HG03520 (cell line): Measurements from ENCODE around the gene ANKS3.
A peak's percentile ranks its signal among the peaks of the same experiment; 100 is the strongest.

Experiments
- ATAC-seq: cut with Tn5 transposase; IDR thresholded peaks from one replicate; pipeline ENCODE4 v1.9.1; 2021; ENCODE audit warnings: mild to moderate bottlenecking, moderate library complexity; ENCODE audit not compliant: unreplicated experiment

Gene ANKS3

DNA sequence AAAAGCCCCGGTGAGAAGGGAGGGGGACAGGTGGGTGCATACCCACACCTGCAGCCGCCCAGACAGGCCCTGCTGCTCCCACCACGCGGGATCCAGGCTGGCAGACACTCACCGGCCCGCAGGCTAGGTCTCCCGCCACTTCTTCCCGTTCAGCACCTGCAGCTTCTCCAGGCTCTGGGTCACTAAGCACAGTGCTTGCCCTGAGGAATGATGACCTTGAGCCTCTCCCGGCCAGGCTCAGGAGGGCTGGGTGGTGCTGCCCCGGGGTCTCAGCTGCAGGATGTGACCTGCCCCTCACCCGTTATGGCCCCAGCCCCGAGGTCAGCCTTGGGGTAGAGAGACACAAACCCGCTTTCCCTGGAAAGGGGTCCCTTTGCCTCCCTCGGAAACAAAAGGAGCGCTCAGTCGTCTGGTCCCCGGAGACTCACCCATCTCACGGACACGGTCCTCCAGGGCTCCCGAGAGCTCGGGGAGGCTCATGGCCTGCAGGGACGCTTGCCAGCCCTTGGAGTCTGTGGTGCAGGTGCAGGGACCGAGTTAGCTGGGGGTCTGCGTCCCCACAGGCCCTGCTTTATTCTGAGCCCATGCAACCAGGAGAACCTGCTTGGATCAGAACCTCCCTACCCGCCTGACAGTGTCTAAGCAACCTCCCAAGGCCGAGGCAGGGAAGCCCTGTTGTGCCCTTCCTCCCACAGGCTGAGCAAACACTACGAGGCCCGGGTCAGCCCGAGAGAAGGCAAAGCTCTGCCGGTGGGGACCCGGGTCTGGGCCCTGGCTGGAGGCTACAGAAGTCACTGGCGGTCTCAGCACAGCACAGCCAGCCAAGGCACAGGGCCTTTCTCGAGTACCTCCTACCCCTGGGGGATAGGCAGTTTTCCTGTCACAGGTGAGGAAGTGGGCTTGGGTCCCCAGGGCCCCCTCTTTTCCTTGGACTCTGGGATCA is 36.9 kb downstream of the ANKS3 start:
- no peak for ATAC-seq

DNA sequence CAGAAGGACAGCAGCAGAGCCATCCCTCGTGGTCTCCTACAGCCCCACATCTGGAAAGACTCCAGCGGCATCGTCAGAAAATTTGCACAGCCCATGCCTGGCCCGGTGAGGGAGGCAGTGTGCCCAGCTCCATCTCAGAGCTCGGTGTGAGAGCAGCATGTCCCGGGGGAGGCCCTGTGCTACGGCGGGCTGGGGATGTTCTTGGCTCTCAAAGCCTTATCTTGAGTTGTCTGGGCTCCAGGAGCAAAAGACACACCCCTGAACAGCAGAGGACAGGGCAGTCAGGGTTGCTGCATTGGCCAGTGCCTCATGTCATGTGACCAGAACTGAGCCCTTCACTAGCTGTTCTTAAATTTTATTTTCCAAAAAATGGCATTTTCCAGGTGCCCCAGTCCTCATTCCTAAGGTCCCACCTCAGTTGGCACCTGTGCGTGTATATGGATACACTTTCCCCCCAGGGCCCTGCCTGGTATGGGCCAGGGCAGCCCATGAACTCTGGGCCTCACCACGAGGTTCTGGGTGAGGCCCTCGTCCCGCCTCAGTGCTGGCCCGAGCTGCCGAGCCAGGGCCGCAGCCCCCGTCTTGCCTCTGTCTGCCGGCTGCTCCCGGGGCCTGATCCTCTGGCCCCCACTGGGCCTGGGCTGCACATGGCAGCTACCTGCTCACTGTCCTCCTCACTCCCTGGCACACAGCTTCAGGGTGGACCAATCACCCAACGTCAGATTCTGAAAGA is 37.7 kb downstream of the ANKS3 start:
- no peak for ATAC-seq

DNA sequence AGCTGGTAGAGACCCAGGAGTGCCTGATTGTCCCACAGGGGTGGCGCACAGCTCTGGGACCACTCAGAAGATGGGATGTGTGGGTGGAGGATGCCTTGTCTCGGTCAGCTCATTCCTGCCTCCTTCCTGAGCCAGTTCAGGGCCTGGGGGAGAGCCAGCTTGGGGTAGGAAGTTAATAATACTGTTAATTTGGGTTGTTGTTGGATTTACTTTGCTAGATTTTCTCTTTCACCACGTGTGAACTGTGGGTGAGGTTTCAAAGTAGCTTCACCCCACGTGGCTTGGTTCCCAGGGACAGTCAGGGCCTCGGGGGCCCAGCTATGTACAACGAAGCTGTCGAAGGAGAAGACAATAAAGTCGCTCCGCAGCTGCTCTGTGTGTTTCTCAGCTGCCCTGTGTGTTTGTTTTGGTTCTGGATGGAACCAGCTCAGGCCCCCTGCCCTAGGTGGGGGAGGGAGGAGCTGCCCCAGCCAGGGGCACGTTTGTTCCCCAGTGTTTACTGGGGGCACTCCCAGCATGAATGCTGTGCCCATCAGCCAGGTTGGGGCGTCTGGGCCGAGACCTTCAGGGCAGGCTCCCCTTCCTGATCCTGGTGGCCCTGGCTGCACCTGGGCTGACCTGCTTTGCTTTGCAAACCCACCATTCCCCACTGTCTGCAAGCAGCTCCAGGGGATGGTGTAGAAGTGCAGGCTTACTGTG is 38.4 kb downstream of the ANKS3 start:
- ATAC-seq: no peak

DNA sequence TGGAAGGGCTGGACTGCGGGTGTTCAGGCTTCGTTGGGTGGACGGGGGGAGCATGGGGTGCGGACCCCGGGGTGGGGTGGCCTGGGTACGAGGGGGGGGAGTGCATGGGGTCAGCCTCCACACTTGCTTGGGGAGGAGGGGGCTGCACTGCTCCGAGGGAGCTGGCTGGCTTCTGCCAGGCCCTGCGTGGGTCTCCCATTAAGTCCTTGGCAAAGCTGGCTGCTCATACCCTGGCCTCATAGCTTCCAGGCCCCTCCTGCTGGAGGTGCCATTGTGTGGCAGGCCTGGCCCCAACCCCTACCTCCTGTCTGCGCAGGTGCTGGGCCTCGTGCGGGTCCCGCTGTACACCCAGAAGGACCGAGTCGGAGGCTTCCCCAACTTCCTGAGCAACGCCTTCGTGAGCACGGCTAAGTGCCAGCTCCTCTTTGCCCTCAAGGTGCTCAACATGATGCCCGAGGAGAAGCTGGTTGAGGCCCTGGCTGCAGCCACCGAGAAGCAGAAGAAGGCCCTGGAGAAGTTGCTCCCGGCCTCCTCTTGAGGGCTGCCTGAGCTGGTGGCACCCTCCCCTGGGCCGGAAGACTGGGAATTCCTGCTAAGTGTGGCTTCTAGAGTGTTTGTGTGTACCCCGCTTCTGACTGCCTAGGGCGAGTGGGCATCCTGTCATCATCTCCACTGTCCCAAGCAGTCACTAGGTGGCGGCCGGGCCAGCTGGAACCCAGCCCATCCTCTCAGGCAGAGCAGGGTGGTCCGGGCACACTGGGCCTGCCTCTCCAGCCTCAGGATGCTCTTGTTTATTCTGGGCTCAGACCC is 39.2 kb downstream of the ANKS3 start:
- no peak for ATAC-seq

DNA sequence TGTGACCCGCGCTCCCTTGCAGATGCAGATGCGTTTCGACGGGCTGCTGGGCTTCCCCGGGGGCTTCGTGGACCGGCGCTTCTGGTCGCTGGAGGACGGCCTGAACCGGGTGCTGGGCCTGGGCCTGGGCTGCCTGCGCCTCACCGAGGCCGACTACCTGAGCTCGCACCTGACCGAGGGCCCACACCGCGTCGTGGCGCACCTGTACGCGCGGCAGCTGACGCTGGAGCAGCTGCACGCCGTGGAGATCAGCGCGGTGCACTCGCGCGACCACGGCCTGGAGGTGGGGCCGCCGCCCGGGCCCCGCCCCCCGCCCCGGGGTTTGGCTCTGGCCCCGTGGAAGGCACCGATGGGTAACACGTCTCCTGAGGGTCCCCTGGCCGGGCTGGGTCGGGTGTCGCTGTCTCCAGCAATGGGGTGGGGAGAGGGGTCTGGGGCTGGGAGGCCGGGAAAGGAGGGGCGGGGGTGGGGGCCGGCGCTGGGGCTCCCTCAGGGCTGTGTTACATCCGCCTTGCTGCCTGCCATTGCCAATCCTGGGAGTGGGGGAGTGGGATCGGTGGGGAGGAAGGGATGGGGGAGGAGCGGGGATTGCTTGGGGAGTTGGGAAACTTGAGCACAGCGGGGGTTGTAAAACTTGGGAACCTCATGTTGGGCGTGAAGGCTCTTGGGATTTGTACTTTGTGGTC is 40.0 kb downstream of the ANKS3 start:
- no peak for ATAC-seq

DNA sequence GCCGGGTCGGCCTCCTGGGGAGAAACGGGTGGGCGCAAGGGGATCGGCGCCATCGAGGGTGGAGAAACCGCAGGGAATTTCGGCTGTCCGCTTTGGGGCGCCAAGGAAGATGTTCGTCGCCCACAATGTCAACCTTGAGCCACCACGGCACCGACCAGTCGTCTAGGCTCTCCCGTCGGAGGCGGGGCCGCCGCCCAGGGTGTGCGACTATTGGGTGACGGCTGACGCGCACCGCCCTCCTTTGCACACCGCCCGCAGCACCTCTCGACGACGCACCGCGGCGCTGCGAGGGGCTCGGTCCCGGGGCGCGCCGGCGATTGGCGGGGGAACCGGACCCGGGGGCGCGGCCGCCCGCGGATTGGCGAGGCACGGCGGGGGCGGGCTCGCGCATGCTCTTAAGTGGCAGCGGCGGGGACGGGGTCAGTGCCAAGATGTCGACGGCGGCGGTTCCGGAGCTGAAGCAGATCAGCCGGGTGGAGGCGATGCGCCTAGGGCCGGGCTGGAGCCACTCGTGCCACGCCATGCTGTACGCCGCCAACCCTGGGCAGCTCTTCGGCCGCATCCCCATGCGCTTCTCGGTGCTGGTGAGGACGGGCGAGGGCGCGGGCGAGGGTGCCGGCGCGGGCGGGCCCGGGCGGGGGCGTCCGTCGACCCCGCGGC is 40.6 kb downstream of the ANKS3 start, which contains the start of gene NUDT16L1:
TSS of gene NUDT16L1 (plus strand) at position 267 of the 660 bp plus-strand sequence. CDS start at position 432, 165 bp downstream.
- peak; percentile 91 for ATAC-seq

DNA sequence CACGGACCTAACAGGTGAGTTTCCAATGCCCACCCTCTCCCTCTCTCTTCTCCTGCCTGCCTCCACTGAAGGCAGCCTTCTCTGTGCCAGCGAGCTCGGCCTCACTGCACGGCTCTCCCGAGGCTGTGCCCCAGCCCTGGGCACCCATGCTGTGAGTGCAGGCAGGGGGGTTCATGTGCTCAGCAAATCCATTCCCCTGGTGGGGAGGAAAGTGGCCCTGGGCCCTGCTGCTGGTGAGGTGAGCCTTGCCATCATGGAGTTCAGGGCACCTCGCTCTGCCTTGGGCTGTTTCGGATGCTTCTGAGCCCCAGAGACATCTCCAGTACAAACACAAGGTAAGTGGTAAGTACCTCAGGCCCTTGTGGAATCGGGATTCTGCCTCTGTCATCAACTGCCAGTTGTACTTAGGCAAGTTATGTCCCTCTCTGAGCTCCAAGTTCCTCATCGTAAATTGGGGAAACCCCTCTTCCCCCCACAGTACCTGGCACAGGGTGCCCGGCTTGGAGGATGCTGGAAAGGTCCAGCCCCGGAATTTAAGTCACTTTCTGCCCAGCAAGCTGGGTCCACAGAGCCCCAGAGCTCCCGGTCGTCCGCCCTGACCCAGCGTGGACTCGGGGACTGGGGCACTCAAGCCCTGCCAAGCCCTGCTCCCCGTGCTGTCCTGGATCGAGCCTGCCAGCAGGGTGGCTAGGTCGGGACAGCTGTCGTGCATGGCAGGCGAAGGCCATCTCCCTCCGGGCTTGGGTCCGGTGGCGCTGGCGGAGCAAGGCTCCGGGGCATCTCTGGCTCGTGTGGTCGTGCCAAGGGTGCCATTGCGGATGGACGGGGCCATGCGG is 41.4 kb downstream of the ANKS3 start:
- peak; percentile 4 for ATAC-seq

DNA sequence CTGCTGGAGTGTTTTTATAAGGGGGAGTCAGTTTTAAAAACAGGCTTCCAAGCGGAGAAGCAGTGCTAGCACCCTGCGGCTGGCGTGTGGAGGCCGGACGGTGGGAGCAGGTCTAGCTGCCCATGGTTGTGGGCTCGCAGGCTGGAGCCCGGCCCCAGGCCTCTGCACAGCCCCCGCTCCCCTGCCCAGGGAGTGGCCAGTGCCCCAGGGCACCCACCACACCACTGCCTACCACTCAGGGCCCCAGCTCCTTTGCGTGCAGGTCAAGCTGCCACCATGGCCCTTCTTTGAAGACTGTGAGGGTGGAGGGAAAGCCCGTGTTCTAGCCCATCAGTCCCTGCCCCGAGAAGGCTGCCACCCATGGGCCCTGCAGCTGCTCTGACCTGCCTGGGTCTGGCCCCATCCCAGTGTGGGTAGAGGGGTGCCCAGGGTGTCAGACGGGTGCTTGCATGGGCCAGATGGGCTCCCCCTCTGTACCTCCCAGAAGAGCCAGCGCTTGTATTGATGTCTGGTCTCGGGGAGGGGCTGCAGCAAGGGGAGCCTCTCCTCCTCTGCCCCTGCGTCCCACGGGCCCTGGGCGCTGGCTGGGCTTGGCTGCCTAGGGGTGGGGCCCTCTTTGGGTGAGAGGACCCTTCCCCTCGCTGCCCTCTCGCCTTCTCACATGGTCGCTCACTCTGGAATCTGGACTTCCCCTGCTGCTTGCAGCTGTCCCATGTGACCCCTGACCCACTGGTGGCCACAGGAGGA is 42.2 kb downstream of the ANKS3 start:
- no peak for ATAC-seq

DNA sequence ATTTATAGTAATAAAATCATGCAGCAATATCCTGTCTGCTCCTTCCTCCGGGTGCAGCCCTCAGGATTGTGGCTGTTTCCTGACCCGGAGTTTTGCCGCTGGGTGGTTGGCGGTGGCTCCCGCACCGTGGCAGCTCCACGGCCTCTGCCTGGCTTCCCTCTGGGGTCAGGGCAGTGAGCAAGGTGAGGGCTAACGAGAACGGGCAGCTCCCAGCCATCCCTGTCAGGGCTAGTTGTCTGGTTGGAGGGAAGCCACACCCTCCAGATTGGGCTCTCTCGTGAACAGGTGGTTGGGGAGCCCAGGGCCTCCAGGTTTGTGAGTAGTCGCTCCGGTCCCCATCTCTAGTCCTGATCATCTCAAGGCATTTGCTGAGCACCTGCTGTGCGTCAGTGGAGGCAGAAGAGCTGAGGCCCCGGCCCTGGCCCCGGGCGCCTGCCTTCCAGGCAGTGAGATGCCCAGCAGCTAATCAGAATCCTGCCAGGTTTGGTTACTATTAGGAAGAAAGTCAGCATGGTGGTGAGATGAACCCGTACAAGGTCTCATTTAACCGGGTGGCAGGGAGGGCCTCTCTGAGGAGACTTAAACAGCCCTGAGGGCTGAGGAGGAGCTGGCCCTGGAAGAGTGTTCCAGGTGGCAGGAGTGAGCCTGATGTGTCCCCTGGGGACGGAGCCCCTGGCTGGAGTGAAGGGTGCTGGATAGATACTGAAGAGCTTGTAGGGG is 43.0 kb downstream of the ANKS3 start:
- no peak for ATAC-seq

DNA sequence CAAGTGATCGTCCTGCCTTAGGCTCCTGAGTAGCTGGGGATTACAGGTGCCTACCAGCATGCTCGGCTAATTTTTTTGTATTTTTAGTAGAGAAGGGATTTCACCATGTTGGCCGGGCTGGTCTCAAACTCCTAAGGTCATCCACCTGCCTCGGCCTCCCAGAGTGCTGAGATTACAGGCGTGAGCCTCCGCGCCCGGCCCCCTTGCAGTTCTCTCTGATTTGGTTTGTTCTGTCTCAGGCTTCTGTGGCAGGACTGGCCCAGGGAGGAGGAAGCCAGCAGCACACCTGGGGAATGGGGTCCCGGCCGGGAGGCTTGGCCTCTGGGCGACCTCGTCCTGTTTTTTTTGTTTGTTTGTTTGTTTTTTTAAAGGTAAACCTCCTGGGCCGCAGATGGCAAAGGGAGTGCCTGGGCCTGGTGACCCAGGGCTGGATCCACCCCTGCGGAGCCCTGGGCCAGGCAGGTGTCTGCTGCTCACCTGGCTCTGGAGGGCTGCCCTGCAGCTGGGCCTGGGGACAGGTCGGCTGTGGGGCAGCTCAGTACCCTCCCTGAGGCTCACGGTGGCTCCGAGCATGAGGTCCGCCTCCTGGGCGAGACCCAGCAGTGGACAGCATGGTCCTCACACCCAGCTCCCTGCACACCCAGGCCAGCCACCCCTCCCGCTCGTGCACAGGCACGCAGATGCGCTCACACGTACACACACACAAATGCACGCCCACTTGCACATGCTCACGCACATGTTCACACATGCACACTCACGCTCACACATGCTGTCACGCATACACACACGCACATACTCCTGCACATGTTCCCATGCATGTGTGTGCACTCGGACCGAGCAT is 44.0 kb downstream of the ANKS3 start:
- ATAC-seq: no peak

DNA sequence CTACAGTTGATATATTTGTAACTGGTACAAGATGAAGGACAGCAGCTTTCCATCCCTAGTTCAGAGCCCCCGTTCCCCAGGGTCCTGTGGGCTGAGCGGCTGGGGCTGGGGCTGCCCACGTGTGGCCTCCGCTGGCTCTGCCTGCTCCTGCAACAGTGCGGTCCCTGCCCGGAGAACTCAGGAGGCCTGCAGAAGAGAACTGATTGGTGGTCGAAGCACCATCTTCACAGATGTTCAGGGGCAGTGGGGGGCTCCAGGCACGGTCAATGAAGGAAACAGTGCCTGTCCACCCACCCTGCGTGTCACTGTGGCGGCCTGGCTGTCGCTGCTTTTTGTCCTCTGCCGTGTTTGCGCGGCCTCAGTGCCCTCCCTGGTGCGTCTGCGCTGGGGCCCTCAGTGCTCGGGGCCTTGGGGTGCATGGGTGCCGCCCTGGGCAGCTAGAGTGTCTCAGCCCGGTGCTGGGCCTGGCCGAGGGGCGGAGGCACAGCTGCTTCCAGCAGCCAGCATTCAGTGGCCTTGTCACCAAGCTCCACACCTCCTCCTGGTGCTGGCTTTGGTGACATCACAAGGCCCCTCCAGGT is 44.9 kb downstream of the ANKS3 start:
- no peak for ATAC-seq

DNA sequence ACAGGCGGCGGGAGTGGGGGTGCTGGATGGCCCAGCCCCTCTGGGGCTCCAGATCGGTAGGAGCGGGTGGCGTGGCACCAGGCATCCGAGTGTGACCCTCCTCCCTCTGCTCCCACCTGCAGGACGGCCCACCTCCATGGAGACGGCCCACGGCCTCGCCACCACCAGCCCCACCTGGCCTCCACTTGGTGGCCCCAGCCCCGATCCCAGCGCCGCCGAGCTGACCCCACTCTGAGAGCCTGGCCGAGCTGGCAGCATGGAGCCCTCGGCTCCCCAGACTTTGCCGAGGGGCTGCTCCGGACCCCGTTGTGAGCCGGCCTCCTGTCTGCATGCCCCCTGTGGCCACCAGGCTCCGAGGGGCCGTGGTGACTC is 45.4 kb downstream of the ANKS3 start:
- no peak for ATAC-seq

DNA sequence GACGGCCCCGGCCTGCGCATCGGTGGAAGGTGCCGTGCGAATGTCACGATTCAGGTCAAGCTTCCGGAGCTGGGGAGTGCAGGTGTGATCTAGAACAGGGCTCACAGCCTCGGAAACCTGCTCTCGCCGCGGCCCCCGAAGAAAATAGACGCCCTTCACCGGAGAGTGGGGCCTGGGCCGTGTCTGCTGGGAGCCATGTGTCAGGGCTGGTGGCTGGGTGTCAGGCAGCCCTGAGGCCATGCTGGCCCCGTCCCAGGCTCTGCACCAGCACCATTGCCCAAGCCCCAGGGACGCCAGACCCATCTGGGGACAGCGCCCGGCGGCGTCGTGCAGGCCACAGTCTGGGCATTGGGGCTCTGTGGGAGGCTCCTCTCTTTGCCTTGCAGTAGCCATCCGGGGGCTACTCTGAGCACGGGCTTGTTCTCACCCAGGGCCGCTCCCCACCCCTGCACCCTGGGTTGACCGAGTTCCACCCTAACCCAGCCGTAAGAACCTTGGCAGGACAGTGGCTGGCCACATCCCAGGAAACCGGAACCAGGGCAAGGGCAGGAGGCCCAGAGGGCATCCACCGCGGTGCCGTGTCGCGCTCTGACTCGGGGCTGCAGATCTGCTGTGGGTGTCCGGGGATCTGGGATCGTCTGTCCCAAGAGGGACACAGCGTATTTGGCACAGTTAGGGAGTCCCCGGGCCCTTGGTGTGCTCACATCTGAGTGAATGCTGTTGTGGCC is 46.0 kb downstream of the ANKS3 start:
- no peak for ATAC-seq

DNA sequence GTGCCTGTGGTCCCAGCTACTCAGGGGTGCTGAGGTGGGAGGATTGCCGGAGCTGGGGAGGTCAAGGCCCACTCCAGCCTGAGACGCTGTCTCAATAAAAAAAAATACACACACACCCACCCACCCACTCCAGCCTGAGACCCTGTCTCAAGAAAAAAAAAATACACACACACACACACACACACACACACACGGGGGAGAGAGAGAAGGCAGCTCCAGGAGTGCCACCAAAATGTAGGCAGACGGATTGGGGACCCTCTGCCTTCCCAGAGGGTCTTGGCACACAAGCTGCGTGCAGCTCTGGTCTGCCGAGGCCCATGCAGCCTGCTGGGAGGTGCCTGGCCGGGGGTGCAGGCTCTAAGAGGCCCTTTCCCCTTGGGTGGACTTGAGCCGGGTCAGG is 46.7 kb downstream of the ANKS3 start:
- ATAC-seq: no peak

DNA sequence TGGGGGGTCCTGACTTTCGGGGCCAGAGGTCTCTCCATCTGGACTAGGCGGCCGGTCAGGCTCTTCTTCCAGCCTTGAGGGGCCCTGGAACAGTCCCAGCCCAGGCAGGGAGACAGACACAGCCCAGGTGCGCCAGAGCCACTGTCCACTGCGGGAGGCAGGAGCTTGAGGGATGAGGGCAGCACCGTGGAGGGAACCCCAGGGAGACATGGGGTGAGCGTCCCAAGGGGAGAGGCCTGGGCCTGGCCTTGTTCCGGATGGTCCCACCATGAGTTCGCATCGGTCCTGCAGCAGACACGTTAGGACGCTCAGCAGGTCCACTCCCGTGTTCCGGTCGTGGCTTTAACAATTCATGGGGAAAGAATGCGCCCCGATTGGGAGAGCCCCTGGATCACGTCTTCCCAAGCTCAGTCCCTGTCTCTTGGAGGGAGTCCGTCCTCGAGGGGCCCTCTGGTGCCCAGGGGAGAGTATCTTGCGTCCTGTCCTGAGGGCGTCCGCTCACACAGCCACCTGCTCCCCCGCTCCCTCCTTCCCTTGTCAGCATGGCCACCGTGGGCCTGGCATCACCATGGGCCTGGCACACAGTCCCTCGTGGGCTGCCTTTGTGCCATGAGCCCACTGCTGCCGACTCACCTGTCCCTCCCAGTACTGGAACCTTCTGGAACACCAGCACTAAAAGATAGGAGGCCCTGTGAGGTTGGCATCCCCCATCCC is 47.4 kb downstream of the ANKS3 start:
- no peak for ATAC-seq
